HK-2 (cell line): ENCODE measurements around the gene DEPDC7.
"Not testable (repeated sequence)": the region's sequence is repeated elsewhere in the genome, so short reads cannot be mapped to it uniquely, and the experiment has no call there.

Experiments used
- DNase-seq: peaks from one replicate; pipeline ENCODE4 v3.0.0-alpha.2; 2018; ENCODE audit not compliant: unreplicated experiment

The DEPDC7 gene

DNA sequence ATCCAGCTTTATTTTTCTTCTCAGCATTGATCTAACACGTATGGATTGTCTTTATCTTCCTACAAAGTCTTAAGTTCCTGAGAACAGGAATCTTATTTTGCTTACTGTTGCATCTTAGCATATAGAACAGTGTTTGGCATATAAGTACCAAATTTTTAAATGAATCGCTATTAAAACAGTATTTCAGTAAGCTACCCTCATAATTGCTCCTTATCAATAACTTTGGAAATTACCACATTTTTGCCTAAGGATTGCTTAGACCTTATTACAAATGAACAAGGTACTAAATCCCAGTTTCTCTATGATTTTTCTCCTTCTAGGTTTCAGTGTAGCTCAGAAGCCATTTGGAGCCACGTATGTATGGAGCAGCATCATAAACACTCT is 9.7 kb downstream of the DEPDC7 start:
- DNase-seq: no peak

DNA sequence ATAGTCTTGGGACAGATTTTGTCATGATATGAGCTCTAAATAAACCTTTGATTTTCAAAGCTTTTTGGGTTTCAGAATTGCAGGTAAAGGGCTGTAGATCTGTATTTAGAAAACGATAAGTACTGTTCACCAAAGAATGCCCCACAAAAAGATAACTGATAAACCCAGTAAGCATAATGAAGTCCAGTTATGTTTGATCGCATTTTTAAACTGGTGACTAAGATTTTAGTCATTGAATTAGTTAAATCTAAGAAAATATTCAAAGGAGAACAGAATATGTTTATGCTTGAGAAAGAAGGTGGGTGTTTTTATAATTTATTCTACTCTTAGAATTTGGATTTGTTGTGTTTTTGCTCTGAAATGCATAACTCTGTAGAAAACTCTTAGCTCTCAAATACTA is 11.6 kb downstream of the DEPDC7 start:
- no peak for DNase-seq

GRCh38 chr11:33027846-33028536 is 12.3 kb downstream of the DEPDC7 start:
- DNase-seq: no peak

DNA sequence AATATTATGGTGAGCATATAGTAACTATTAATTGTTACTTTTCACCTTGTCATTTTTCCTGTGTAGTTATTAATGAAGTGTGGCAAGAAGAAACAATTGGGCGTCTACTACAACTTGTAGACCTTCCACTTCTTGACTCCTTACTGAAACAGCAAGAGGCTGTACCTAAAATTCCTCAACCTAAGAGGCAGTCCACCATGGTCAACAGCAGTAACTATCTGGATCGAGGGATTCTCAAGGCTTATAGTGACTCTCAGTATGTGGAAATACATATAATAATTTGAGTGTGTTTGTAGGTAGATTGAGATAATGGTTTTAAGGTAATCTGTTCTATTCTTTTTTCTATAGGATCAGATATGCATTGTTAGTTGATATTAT is 12.8 kb downstream of the DEPDC7 start:
- DNase-seq: no peak

- DNase-seq: not testable (repeated sequence)
Measured at GRCh38 chr11:33029218-33029617, 13.5 kb downstream of the DEPDC7 start.

- DNase-seq: no peak
Measured at GRCh38 chr11:33033493-33033892, 17.8 kb downstream of the DEPDC7 start.

- no peak for DNase-seq
Measured at GRCh38 chr11:33035011-33035410, 19.3 kb downstream of the DEPDC7 start.

DNA sequence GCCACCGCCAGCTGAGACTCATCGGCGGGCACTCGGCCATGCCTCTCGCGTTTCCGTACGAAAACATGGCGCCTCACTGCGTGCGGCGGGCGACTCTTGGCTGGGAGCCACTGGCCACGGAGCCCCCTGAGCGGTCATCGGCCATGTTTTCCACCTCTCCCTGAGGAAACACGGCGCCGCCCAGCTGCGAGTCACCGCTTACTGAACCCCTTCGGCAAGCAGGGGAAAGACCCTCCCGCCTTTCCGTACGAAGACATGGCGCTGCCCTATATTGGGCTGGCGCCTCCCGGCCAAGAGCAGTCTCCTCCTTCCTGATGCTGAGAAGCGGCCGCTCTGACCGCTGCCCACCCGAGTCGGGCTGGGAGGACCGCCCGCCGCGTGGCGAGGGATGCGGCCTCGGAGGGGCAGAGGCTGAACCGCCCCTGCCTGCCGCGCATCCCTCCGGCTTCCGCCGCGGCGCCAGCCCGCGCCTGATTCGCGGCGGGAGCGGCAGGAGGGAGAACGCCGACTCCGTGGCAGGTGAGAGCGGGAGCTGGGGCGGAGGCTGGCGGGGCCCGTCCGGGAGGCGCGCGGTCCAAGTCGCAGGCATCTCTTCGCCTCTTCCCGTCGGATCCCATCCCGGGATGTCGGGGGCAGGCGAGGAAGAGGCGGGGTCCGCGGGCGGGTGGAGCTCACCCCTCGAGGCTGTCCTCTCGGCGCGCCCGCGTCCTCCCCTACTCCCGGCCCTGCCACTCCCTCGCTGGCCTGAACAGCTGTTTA is 23.8 kb downstream of the DEPDC7 start, which contains the start of gene TCP11L1:
TSS of gene TCP11L1 (plus strand) at position 299 of the 759 bp plus-strand sequence. CDS start 4,202 bp downstream, outside the sequence.
- DNase-seq: peak; percentile 88

- no peak for DNase-seq
Measured at GRCh38 chr11:33040033-33040861, 24.6 kb downstream of the DEPDC7 start.

DNA sequence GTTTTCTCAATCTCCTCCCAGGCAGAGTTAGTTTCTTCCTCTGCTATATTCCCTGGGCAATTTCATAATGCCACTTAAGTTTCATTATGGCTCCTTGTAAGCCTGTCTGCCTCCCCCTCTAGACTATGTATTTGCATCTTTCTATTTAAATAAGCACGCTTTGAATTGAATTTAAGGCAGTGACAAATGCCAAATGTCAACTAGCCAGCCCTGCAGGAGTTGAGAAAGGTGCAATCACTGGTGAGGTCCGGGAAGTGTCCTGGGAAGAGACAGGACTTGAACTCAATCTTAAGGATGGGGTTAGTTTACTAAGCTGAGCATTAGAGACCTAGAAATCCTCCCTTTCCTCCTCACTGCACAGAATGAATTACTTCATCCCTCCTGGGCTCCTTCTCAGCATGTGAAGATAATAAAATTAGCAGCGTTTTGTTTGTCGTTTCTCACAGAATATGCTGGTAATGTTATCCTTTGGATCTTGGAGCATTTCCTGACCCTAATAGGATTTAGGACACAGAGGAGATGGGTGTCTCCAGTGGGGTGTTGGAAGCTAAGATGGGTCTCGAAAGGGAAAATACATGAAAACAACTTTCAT is 25.3 kb downstream of the DEPDC7 start:
- no peak for DNase-seq

- DNase-seq: no peak
Measured at GRCh38 chr11:33043221-33043830, 27.6 kb downstream of the DEPDC7 start.

DNA sequence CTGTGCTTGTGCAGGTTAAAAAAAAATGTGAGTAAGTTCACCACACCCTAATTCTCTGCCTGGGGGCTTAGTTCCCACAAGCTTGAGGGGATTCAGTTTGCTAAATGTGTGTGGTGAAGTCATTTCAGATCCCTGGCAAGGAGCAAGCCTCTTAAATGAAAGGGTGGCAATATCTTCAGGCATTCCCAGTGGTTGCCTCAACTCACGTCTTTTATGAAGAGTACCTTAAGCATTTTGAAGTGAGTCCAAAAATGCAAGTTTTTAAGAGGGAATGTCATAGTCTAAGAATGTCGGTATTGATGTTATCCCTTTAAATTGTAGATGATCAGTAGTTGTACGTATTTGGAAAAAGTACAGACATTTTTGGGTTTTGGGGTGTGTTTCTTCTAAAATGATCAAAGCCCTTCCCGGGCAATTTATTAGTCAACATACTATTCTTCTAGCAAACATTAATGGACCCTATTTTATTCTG is 28.6 kb downstream of the DEPDC7 start:
- no peak for DNase-seq

DNA sequence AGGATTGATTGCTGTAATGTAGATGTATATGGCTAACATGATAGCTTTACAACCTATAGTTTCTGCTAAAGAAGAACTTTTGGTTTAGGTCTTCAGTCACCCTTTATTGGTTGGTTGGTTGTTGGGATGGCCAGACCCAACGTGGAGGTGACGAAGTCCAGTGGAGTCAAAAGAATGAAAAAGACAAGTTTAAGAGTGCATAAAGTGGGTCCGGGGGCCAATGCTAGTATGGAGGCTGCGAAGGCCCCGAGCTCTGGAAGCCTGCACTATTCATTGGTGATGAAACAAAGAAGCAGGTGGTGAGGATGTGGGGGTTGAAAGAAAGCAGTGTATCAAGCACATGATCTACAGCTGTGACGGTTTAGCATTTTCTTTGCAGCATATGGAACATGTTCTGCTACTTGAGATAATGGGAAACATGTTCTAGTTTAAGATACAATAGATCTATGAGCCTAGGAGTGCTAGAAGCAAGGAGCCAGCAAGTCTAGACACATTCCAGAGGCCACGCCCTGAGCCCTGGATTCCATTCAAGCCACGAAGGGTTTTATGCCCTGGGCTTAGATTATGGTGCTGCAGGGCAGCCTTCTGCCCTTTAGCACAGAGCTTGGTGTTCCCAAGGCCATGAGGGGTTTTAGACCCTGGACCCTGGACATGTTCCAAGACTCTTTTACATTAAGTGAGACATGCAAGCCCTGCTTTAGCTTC is 30.0 kb downstream of the DEPDC7 start:
- DNase-seq: no peak

DNA sequence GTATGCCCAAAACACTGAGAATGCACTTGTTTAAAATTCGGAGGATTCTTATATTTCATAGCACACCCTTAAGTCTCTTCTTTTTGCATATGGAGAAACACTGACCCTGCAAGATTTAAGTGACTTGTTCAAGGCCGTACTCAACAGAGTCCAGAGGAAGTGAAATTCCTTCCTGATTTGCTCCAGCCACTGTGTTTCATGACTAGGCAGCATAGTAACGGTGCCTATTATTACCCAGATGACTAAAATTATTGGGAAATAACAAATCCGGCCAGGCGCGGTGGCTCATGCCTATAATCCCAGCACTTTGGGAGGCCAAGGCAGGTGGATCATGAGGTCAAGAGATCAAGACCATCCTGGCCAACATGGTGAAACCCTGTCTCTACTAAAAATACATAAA is 33.0 kb downstream of the DEPDC7 start:
- not testable (repeated sequence) for DNase-seq

GRCh38 chr11:33049565-33050408 is 34.1 kb downstream of the DEPDC7 start:
- DNase-seq: not testable (repeated sequence)

- DNase-seq: no peak
Measured at GRCh38 chr11:33052231-33052630, 36.6 kb downstream of the DEPDC7 start.

GRCh38 chr11:33055375-33055774 is 39.7 kb downstream of the DEPDC7 start:
- no peak for DNase-seq

DNA sequence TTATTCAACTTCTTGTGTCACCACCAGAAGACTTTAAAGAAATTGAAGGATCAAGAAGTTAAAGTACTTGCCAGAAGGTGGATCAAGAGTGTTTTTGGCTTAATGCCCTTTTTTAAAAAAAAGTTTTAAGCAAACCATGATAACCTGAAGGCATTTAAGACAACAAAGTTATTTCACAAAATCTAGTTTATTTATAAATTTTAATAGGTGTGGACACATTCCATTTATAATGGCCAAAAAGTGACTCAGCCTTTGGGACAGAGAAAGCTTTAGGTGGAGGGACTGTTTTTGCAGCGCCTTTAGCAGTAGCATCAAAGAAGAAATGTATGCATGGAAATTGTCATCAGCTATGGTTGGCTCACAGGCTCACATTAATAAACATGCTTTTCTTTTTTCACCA is 41.6 kb downstream of the DEPDC7 start:
- DNase-seq: no peak

DNA sequence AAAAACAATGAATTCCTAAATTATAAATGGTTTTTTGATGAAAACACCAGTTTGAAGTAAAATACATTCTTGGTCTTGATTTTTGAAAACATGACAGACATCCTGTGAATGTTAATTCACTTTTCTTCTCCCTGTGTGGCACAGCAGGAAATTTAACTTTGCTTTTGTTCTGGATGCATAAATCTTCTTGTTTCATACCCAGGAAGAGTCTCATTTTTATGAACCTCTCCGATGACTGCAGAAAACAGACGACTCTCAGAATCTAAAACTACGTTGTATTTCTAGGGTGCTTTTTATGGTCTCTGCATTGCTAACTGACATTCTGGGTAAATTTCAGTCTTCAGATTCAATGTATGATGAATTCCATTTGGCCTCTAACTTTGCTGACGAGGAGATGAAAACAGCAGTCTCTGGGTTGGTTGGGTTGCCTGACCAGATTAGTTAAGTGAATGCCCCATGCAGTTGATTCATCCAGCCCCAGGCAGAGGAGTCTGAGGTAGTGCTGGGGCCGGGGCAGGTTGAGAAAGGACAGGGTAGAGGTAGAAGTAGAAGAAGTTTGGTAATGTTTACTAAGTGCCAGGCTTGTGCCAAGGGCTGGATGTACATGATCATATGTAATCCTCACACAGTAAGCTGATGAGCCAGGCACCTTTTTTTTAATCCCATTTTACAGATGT is 43.8 kb downstream of the DEPDC7 start:
- DNase-seq: no peak
